Loucy (cell line): Measurements from ENCODE around the gene USP16.

ENCODE experiments used
- EZH2phosphoT487 ChIP-seq: fragments of 200-600 bp; IDR thresholded peaks from 2 replicates; pipeline ENCODE4 v1.6.1; 2018; ENCODE audit warnings: antibody characterized with exemption, mild to moderate bottlenecking, moderate library complexity, borderline replicate concordance
- TF ChIP-seq, protein P1 (sequence below): fragments of 200-600 bp; sonication (generic); conservative IDR thresholded peaks from 2 replicates; pipeline ENCODE4 v1.5.1; 2014; ENCODE audit warnings: mild to moderate bottlenecking, antibody characterized with exemption, low read length

DNA sequence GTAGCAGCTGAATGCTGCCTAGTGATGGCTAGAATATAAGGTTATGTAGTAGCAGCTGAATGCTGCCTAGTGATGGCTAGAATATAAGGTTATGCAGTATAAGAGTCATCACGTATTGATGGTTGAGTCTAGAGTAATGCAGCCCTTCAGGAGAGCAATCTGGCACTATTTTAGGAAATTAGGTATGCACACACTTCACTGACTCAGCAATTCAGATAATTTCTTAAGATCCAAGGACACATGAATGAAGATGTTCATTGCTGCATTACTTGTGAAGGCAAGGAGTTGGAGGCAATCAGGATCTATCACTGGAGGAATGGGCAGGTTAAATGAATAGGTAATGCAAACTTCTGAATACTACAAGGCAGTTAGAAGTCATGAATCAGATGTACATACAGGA is 45.4 kb upstream of the USP16 start:
- TF ChIP-seq, protein P1, sequence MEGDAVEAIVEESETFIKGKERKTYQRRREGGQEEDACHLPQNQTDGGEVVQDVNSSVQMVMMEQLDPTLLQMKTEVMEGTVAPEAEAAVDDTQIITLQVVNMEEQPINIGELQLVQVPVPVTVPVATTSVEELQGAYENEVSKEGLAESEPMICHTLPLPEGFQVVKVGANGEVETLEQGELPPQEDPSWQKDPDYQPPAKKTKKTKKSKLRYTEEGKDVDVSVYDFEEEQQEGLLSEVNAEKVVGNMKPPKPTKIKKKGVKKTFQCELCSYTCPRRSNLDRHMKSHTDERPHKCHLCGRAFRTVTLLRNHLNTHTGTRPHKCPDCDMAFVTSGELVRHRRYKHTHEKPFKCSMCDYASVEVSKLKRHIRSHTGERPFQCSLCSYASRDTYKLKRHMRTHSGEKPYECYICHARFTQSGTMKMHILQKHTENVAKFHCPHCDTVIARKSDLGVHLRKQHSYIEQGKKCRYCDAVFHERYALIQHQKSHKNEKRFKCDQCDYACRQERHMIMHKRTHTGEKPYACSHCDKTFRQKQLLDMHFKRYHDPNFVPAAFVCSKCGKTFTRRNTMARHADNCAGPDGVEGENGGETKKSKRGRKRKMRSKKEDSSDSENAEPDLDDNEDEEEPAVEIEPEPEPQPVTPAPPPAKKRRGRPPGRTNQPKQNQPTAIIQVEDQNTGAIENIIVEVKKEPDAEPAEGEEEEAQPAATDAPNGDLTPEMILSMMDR, result no peak
- no peak for TF ChIP-seq EZH2phosphoT487
